NCI-H345 treated with DMSO at 0.1 percent for 48 hours (cell line): ENCODE measurements around the gene EMP1.

Experiments used
- DNase-seq: peaks from one replicate; lab custom pipeline; 2025; ENCODE audit not compliant: unreplicated experiment; lab: John Stamatoyannopoulos, UW

The EMP1 gene

GRCh38 chr12:13219320-13219719 is 22.8 kb downstream of the EMP1 start:
- DNase-seq, result no peak

DNA sequence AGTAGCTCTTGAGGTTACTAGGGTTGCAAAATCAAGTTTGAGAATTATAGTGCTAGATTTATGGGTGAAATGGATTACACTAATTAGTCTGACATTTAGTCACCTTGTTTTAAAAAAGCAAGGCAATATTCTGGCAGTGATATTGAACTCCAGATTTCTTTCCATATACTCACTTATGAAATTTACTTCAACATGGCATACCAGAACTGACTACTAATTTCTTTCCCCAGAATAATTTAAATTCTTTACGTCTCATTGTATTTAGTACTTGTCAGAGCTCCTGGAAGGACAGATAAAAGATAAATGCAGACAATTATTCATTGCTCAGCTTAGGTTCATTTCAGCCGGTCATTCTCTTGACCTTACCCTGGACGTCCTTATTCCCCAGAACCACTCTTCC is 24.3 kb downstream of the EMP1 start:
- DNase-seq, result no peak

GRCh38 chr12:13222076-13222475 is 25.6 kb downstream of the EMP1 start:
- no peak for DNase-seq

- peak; percentile 31 for DNase-seq
Observed at GRCh38 chr12:13223179-13223804, 26.8 kb downstream of the EMP1 start.

DNA sequence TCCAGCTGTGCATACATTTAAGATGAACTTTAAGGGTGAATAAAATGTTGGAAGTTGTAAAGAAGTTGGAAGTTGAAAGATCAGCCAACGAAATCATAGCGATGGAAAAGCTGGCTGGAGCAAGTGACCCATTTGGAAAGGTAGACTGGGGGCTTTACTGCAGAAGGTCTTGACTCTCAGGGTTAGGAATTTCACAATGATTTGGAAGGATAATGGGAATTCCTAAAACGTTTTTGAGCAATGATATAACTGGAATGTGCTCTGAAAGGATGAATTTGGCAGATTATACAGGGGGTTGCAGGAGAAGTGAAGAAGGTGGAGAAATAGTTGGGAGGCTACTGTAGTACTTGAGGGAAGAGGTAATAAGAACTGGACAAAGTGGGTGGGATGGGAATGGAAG is 27.4 kb downstream of the EMP1 start:
- DNase-seq, result no peak

DNA sequence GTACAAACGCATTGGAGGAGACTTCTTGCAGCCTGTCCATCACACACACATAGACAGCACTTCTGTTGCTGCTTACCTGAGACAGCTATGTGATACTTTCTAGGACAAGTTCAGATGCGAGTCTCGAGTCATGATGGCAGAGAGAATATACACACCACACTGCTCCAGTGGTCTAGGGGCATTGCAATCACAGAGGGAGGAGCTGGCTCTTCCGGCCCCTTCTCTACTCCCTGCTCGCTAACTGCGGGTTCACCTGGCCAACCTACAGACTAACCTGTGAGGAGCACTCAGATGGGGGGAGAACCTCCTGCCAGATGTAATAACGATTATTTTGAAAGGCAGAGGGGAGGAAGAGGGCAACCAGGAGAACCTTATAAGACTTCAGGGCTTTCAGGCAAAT is 30.7 kb downstream of the EMP1 start:
- no peak for DNase-seq

GRCh38 chr12:13228579-13228978 is 32.1 kb downstream of the EMP1 start:
- DNase-seq, result no peak

DNA sequence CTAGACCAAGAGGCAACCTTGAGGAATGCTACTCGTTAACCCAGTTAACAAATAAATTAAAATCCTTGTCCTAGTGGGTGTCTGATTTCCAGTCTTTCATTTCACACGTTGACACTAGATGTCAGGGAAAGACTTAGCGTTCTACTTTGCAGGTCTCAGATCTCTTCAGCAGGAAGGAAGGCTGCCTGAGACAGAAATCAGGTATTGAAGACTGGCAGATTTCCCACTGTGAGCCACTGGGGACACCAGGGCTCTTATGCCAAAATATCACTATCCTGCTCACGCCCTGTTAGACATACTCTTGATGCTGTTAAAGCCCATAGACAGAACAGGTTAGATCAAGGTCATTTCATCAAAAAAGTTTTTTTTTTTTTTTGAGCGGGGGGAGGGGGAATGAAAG is 33.0 kb downstream of the EMP1 start:
- no peak for DNase-seq

DNA sequence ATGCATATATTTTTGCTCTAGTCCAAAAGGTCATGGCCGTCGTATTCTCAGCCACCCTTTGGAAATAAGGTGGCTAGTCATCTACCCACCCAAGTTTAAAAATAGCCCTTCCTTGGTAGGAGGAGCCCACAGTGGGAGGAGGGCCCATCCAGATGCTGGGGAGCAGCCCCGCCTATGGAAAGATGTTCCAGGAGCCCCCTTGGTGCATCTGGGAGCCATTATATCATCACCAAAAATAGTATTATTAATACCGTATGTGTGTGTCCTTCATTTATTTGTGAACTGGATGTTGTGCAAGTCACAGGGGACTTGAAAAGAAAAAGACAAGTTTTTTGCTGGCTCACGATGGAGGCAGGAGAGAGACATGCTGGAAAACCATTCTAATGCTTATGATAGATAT is 34.0 kb downstream of the EMP1 start:
- no peak for DNase-seq

- DNase-seq, result no peak
Observed at GRCh38 chr12:13233830-13234641, 37.5 kb downstream of the EMP1 start.

- DNase-seq, result no peak
Observed at GRCh38 chr12:13238204-13238603, 41.7 kb downstream of the EMP1 start.

GRCh38 chr12:13241833-13242488 is 45.4 kb downstream of the EMP1 start:
- DNase-seq, result no peak

GRCh38 chr12:13242936-13243335 is 46.4 kb downstream of the EMP1 start:
- DNase-seq, result no peak

DNA sequence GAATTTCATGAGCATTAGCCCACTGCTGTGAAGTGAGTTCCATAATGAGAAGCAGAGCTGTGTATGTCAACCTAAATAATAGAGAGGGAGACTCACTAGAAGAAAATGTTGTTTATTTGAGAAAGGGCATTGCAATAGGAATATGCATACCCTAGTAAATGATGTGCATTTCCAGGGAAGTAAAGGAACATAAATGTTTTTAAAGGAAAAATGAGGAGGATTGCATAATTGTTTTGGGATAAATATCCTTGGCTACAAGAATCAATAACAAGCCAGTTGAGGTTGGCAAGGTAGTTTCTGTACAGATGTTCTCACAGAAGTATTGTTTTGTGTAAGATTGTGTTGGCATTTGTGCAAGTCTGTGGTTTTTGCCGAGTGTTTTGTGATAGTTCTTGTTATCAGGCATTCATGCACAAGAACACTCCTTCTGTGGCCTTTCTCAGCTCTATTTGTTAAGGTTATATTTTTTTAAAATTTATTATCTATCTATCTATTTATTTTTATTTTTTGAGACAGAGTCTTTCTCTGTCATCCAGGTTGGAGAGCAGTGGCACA is 47.1 kb downstream of the EMP1 start:
- DNase-seq, result no peak

DNA sequence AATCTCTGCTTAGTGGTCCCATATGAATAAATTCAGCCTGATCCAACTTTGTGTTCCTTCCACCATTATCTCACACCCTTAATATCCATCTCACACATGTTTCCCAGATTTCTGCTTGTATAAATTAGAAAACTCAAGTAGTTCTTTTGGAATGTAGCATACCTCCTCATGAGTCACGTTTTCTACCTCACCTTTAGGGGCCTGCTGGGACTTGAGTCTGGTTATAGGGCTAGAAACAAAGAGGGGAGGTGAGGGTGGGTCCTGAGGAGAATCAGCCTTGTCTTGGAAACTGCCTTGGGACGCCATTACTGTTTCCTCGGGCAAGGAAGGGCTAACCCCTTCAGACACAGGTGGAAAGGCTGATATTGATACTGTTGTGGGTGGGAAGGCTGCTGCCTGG is 51.1 kb downstream of the EMP1 start:
- DNase-seq, result no peak

- no peak for DNase-seq
Observed at GRCh38 chr12:13248964-13249363, 52.4 kb downstream of the EMP1 start.

- DNase-seq, result no peak
Observed at GRCh38 chr12:13250416-13250815, 53.9 kb downstream of the EMP1 start.

GRCh38 chr12:13251521-13251920 is 55.0 kb downstream of the EMP1 start:
- no peak for DNase-seq

- DNase-seq, result no peak
Observed at GRCh38 chr12:13252024-13252423, 55.5 kb downstream of the EMP1 start.

DNA sequence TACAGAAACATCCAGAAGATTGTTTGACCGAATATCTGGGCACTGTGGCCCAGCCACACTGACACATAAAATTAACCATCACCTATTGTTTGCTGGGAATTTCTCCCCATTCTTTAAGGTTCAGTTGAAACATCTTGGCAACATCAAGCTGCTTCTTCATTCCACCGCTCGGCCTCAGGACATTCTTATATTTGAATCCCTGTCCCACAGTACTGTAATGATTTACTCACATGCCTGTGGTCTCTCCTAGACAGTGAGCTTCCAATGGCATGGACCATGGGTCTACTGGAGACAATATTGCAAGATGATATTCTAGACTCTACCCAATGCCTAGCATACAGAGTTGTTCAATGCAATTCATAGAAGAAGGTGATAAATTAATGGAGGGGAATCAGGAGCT is 56.1 kb downstream of the EMP1 start:
- no peak for DNase-seq

- no peak for DNase-seq
Observed at GRCh38 chr12:13253966-13254760, 57.6 kb downstream of the EMP1 start.
